ENCODE results near the gene ZNF654. TPM values are rescaled to one million over a fixed set of nuclear protein-coding genes. Genes with fewer than 3 reads are reported as not detected.

ZNF654 gene
- total and polyA plus RNA-seq, 10 donors = 2.8 to 22.3 (median 15.9) TPM

GRCh38 chr3:88034491-88035275, 24.4 kb upstream of the ZNF654 start:
- Histone ChIP-seq H3K36me3 (no peaks in the 10 kb centered on the region), H3K4me3 (no peak overlapping the region), H3K4me1 (peaks cover 0 to 47% (median 25%) of the 10 kb centered on the region in 6 donors), H3K9me3 (no peaks in the 10 kb centered on the region), H3K27me3 (replicated peaks in 1 of 7) (no peaks in the 10 kb centered on the region), H3K27ac (no peak overlapping the region)
- intact Hi-C loops (cut with DNase I; ENCODE audit: low total_unique reads) = no loop called here
- no peak for TF ChIP-seq POLR2AphosphoS5 (IDR thresholded peaks at IDR 0.05)
- no peak for TF ChIP-seq POLR2A (IDR thresholded peaks at IDR 0.05)
- TF ChIP-seq CTCF (IDR thresholded peaks at IDR 0.05 in 8 of 11, conservative IDR thresholded peaks at IDR 0.05 in 3 of 11) = no peak
- 62 to 80% (median 78%) methylated on average over 8 of the region's 8 CpGs for WGBS, 5 donors
- DNase-seq = no peak

GRCh38 chr3:88036221-88036620, 22.8 kb upstream of the ZNF654 start:
- H3K4me3 ChIP-seq = no peak overlapping the region
- H3K9me3 ChIP-seq = peaks cover 0 to 6% (median 0%) of the 10 kb centered on the region in 8 donors
- peaks cover 0 to 33% (median 16%) of the 10 kb centered on the region in 6 donors for H3K4me1 ChIP-seq
- no peak overlapping the region for H3K27ac ChIP-seq
- no peaks in the 10 kb centered on the region for H3K36me3 ChIP-seq
- H3K27me3 ChIP-seq (replicated peaks in 1 of 7) = no peaks in the 10 kb centered on the region
- DNase-seq = no peak
- no peak for TF ChIP-seq CTCF (IDR thresholded peaks at IDR 0.05 in 8 of 11, conservative IDR thresholded peaks at IDR 0.05 in 3 of 11)
- intact Hi-C loops (cut with DNase I; ENCODE audit: low total_unique reads) = no loop called here
- WGBS, 5 donors = 78 to 95% (median 84%) methylated on average over 5 of the region's 5 CpGs

- no peaks in the 10 kb centered on the region for H3K36me3 ChIP-seq
- H3K4me1 ChIP-seq = peaks cover 0 to 10% (median 0%) of the 10 kb centered on the region in 6 donors
- H3K27ac ChIP-seq = no peak overlapping the region
- peaks cover 0 to 6% (median 0%) of the 10 kb centered on the region in 8 donors for H3K9me3 ChIP-seq
- WGBS, 5 donors = 35 to 51% (median 41%) methylated on average over 2 of the region's 2 CpGs
- intact Hi-C loops (cut with DNase I; ENCODE audit: low total_unique reads) = no loop called here
- no peak overlapping the region for H3K4me3 ChIP-seq
- TF ChIP-seq POLR2AphosphoS5 (IDR thresholded peaks at IDR 0.05) (no peak), CTCF (IDR thresholded peaks at IDR 0.05 in 8 of 11, conservative IDR thresholded peaks at IDR 0.05 in 3 of 11) (no peak), POLR2A (IDR thresholded peaks at IDR 0.05) (no peak)
- DNase-seq = no peak
- no peaks in the 10 kb centered on the region for H3K27me3 ChIP-seq (replicated peaks in 1 of 7)
Observed at GRCh38 chr3:88038566-88038965, 20.5 kb upstream of the ZNF654 start.

- no peak overlapping the region for H3K27ac ChIP-seq
Observed at GRCh38 chr3:88040529-88040928, 18.5 kb upstream of the ZNF654 start.

More at GRCh38 chr3:88040529-88040928, 18.5 kb upstream of the ZNF654 start:
- TF ChIP-seq CTCF (IDR thresholded peaks at IDR 0.05 in 8 of 11, conservative IDR thresholded peaks at IDR 0.05 in 3 of 11) (no peak), POLR2AphosphoS5 (IDR thresholded peaks at IDR 0.05) (no peak), POLR2A (IDR thresholded peaks at IDR 0.05) (no peak)
- intact Hi-C loops (cut with DNase I; ENCODE audit: low total_unique reads) = no loop called here
- no peak overlapping the region for H3K4me3 ChIP-seq
- peaks cover 0 to 6% (median 0%) of the 10 kb centered on the region in 8 donors for H3K9me3 ChIP-seq
- no peaks in the 10 kb centered on the region for H3K27me3 ChIP-seq (replicated peaks in 1 of 7)
- 91 to 97% (median 92%) methylated on average over 4 of the region's 4 CpGs for WGBS, 5 donors
- peaks cover 0 to 4% (median 0%) of the 10 kb centered on the region in 6 donors for H3K4me1 ChIP-seq
- H3K36me3 ChIP-seq = no peaks in the 10 kb centered on the region
- DNase-seq = no peak

Data from spleen (tissue), 11 donors.